Gastrocnemius medialis (tissue), 4 donors: Measurements from ENCODE around the gene BARX2. TPM values are rescaled to one million over a fixed set of nuclear protein-coding genes. Genes with fewer than 3 reads are reported as not detected.
A peak's percentile ranks its signal among the peaks of the same experiment; 100 is the strongest.

Source experiments
- ATAC-seq, 2 donors: fragments of 150-250 bp; one replicate each; pipeline ENCODE4 v1.9.1; 2016
- DNase-seq, 2 donors: peaks; one replicate each; pipeline ENCODE4 v3.0.0-alpha.2; 2019
- H3K27ac ChIP-seq, 4 donors: fragments of 200-600 bp; sonication (generic); 1 replicate in 1 of 4; 2 replicates in 3 of 4; pipeline ENCODE4 v1.5.1; 2016 to 2018; ENCODE audit warnings: mild to moderate bottlenecking in 2 of 4, moderate library complexity in 1 of 4
- H3K27me3 ChIP-seq, 3 donors: fragments of 200-600 bp; sonication (generic) in 2 of 3; 1 replicate in 1 of 3; 2 replicates in 2 of 3; pipeline versions ENCODE4 v1.5.1 to v1.6.0; 2016 to 2019; ENCODE audit warnings: mild to moderate bottlenecking in 1 of 3, moderate library complexity in 1 of 3
- H3K36me3 ChIP-seq, 2 donors: fragments of 200-600 bp; sonication (generic) in 1 of 2; one replicate each; pipeline ENCODE4 v1.5.1; 2017 to 2018
- H3K4me1 ChIP-seq, 2 donors: fragments of 200-600 bp; sonication (generic) in 1 of 2; one replicate each; pipeline ENCODE4 v1.5.1; 2016 to 2017; ENCODE audit warnings: mild to moderate bottlenecking in 2 of 2
- H3K4me3 ChIP-seq, 4 donors: fragments of 200-600 bp; sonication (generic) in 3 of 4; 1 replicate in 1 of 4; 2 replicates in 3 of 4; pipeline ENCODE4 v1.5.1; 2016 to 2019; ENCODE audit warnings: mild to moderate bottlenecking in 2 of 4
- H3K9me3 ChIP-seq, 3 donors: fragments of 200-600 bp; sonication (generic) in 2 of 3; 1 replicate in 1 of 3; 2 replicates in 2 of 3; pipeline ENCODE4 v1.5.1; 2016 to 2019
- POLR2A ChIP-seq, 2 donors: fragments of 450-650 bp; IDR thresholded peaks; one replicate each; pipeline ENCODE4 v1.6.1; 2017; ENCODE audit warnings: antibody characterized with exemption in 2 of 2, mild to moderate bottlenecking in 2 of 2, moderate library complexity in 2 of 2
- in situ Hi-C, 4 donors: fragments of 200-750 bp; cut with MboI; loops; one replicate each; pipeline versions ENCODE4 v1.15.0 to v1.8.0; 2017; ENCODE audit warnings: low sequenced_read_pairs in 4 of 4
- intact Hi-C: fragments of 100-400 bp; cut with DNase I; formaldehyde crosslinking; loops from one replicate; pipeline ENCODE4 v1.15.1; 2023; ENCODE audit warnings: low total_unique reads
- total RNA-seq, 4 donors: library from RNA; depleted of rRNA; stranded (reverse); fragments of >200 nt; gene quantifications; one replicate each; pipeline versions ENCODE4 v1.1.0 to v1.2.3, GENCODE V29; 2016
- TF ChIP-seq, protein P1 (sequence below), 5 experiments: fragments of 450-650 bp in 3 of 5; fragments of 200-600 bp in 2 of 5; sonication (generic) in 2 of 5; IDR thresholded peaks in 4 of 5; conservative IDR thresholded peaks in 1 of 5; 1 replicate in 4 of 5; 2 replicates in 1 of 5; pipeline ENCODE4 v1.5.1; 2016 to 2019; ENCODE audit warnings: antibody characterized with exemption in 5 of 5, mild to moderate bottlenecking in 3 of 5, moderate library complexity in 3 of 5

BARX2 gene
- total RNA-seq, 4 donors from 2014 or later, result 1.2 to 4.4 TPM; not detected in 2

- Histone ChIP-seq H3K4me1 (no peaks in the 10 kb centered on the region), H3K9me3 (no peaks in the 10 kb centered on the region), H3K27ac (no peak overlapping the region), H3K36me3 (no peaks in the 10 kb centered on the region), H3K4me3 (peak overlapping the region in 1 of 4 donors; percentile 11), H3K27me3 (peaks cover 0 to 14% (median 10%) of the 10 kb centered on the region in 3 donors)
- no peak for TF ChIP-seq POLR2A (IDR thresholded peaks at IDR 0.05)
- TF ChIP-seq, protein P1, sequence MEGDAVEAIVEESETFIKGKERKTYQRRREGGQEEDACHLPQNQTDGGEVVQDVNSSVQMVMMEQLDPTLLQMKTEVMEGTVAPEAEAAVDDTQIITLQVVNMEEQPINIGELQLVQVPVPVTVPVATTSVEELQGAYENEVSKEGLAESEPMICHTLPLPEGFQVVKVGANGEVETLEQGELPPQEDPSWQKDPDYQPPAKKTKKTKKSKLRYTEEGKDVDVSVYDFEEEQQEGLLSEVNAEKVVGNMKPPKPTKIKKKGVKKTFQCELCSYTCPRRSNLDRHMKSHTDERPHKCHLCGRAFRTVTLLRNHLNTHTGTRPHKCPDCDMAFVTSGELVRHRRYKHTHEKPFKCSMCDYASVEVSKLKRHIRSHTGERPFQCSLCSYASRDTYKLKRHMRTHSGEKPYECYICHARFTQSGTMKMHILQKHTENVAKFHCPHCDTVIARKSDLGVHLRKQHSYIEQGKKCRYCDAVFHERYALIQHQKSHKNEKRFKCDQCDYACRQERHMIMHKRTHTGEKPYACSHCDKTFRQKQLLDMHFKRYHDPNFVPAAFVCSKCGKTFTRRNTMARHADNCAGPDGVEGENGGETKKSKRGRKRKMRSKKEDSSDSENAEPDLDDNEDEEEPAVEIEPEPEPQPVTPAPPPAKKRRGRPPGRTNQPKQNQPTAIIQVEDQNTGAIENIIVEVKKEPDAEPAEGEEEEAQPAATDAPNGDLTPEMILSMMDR (IDR thresholded peaks at IDR 0.05 in 4 of 5, conservative IDR thresholded peaks at IDR 0.05 in 1 of 5), result no peak
- DNase-seq (no peak), ATAC-seq (no peak)
- in situ Hi-C loops (no loop called here), intact Hi-C loops (no loop called here)
Observed at GRCh38 chr11:129386795-129387397, 11.2 kb downstream of the BARX2 start.

DNA sequence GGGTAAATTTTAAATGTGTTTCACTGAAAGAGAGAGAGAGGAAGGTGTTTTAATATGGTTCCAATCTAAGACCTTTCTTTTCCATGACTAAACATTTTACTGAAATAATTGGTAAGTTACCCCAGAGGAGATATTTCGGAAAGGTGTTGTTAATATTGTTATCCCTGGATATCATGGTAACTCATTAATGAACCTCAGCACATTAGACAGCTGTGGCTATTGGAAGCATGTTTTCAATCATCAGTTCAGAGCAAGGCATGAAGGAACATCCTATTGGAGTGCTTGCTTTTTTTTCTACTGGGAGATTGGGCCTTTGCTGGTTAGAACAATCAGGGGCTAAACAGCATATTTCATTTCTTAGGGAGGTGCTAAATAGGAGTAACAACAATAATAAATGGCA, 11.8 kb downstream of the BARX2 start:
- in situ Hi-C loops, result no loop called here
- Histone ChIP-seq H3K4me3 (no peak overlapping the region), H3K27ac (no peak overlapping the region), H3K9me3 (no peaks in the 10 kb centered on the region), H3K36me3 (no peaks in the 10 kb centered on the region), H3K27me3 (peaks cover 0 to 14% (median 7%) of the 10 kb centered on the region in 3 donors), H3K4me1 (no peaks in the 10 kb centered on the region)
- ATAC-seq (no peak), DNase-seq (no peak)
- TF ChIP-seq, protein P1 (IDR thresholded peaks at IDR 0.05 in 4 of 5, conservative IDR thresholded peaks at IDR 0.05 in 1 of 5), result no peak
- no peak for TF ChIP-seq POLR2A (IDR thresholded peaks at IDR 0.05)
- intact Hi-C loops, result no loop called here

DNA sequence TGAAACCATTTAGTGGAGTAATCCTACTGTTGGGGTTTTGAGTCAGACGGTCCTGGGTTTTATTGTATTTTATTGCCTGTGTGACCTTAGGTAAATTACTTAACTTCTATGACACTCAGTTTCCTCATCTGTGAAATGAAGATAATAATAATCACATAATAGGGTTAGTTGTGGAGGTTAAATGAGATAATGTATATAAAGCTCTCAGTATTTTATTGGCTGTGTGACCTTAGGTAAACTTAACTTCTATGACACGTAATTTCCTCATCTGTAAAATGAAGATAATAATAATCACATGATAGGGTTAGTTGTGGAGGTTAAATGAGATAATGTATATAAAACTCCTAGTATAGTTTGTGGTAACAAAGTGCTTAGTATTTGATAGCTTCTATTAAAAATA, 13.2 kb downstream of the BARX2 start:
- in situ Hi-C loops, result no loop called here
- H3K36me3 ChIP-seq, result no peaks in the 10 kb centered on the region
- ATAC-seq, result no peak
- no peaks in the 10 kb centered on the region for H3K9me3 ChIP-seq
- no peak overlapping the region for H3K4me3 ChIP-seq
- intact Hi-C loops, result no loop called here
- no peaks in the 10 kb centered on the region for H3K4me1 ChIP-seq
- no peak overlapping the region for H3K27ac ChIP-seq
- H3K27me3 ChIP-seq, result peaks cover 0 to 9% (median 7%) of the 10 kb centered on the region in 3 donors
- no peak for TF ChIP-seq POLR2A (IDR thresholded peaks at IDR 0.05)
- TF ChIP-seq, protein P1 (IDR thresholded peaks at IDR 0.05 in 4 of 5, conservative IDR thresholded peaks at IDR 0.05 in 1 of 5), result no peak
- DNase-seq, result no peak

- TF ChIP-seq, protein P1 (IDR thresholded peaks at IDR 0.05 in 4 of 5, conservative IDR thresholded peaks at IDR 0.05 in 1 of 5), result no peak
- TF ChIP-seq POLR2A (IDR thresholded peaks at IDR 0.05), result no peak
Observed at GRCh38 chr11:129390303-129390821, 14.7 kb downstream of the BARX2 start.

More at GRCh38 chr11:129390303-129390821, 14.7 kb downstream of the BARX2 start:
- Histone ChIP-seq H3K36me3 (no peaks in the 10 kb centered on the region), H3K27ac (no peak overlapping the region), H3K27me3 (peaks cover 0 to 9% (median 7%) of the 10 kb centered on the region in 3 donors), H3K9me3 (no peaks in the 10 kb centered on the region), H3K4me1 (no peaks in the 10 kb centered on the region), H3K4me3 (no peak overlapping the region)
- intact Hi-C loops (no loop called here), in situ Hi-C loops (no loop called here)
- ATAC-seq (no peak), DNase-seq (no peak)
